Measurements from ENCODE around the gene NSD2. TPM values are rescaled to one million over a fixed set of nuclear protein-coding genes. Genes with fewer than 3 reads are reported as not detected.

The NSD2 gene
- total RNA-seq, 4 donors from 2014 or later, result 17.3 to 23.6 (median 19.4) TPM

DNA sequence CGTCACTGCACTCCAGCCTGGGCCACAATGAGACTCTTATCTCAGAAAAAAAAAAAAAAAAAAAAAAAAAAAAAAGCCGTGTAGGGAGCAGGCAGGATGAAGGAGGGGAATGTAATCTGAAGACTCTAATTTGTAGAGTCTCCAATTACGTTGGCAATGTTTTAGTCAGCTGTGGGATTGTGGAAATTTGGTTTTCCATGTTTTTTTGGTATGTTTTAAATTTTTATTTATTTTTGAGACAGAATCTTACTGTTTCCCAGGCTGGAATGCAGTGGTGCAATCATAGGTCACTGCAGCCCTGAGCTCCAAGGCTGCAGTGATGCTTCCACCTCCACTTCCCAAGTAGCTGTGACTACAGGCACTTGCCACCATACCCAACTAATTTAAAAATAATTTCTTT lies 56.5 kb downstream of the NSD2 start:
- intact Hi-C loops (cut with DNase I; ENCODE audit: low total_unique reads), result no loop called here
- WGBS, 2 donors, result 81 to 84% methylated on average over 3 of the region's 3 CpGs

DNA sequence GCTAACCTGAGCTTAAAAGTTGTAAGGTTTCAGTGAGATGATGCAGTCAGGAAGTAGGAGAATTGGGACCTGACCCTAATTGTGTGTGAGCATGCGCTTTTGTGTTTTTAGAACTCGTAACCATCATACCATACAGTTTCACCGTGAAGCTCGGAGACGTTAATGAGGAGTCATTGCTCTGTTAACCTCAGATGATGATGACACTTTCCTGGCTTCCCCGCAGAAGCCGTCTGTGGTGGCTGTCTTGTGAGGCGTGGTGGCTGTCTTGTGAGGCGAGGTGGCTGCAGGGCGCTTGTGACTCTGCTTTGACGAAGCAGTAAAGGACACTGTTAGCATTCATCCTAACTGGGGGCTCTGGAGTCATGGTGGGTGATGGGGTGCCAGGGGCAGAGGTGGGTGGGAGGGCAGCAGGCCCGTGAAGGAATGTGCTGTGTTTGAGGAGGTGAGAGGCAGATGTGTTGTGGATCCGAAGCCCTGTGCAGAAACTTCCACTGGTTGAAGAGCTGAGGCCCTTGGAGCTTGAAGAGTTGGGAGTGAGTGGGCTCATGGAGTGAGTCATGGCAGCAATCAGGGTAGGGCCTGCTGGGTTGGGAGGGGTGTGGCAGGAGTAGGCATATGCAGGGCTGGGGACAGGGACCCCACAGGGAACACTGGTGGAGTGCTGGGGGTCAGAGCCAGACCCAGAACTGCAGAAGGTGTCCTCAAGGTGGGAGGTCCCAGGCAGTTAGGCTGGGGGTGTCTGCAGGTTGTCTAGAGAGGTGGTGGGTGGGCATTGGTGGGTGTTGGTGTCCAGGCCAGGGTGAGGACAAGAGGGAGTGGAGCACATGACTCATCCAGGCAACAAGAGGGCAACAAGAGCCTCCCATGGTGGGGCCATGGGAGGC lies 57.4 kb downstream of the NSD2 start:
- DNase-seq (ENCODE audit: low spot score in 2 of 2), result no peak
- no peak overlapping the region for H3K4me3 ChIP-seq (ENCODE audit: low read depth, poor library complexity, severe bottlenecking)
- TF ChIP-seq, protein P1, sequence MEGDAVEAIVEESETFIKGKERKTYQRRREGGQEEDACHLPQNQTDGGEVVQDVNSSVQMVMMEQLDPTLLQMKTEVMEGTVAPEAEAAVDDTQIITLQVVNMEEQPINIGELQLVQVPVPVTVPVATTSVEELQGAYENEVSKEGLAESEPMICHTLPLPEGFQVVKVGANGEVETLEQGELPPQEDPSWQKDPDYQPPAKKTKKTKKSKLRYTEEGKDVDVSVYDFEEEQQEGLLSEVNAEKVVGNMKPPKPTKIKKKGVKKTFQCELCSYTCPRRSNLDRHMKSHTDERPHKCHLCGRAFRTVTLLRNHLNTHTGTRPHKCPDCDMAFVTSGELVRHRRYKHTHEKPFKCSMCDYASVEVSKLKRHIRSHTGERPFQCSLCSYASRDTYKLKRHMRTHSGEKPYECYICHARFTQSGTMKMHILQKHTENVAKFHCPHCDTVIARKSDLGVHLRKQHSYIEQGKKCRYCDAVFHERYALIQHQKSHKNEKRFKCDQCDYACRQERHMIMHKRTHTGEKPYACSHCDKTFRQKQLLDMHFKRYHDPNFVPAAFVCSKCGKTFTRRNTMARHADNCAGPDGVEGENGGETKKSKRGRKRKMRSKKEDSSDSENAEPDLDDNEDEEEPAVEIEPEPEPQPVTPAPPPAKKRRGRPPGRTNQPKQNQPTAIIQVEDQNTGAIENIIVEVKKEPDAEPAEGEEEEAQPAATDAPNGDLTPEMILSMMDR (IDR thresholded peaks at IDR 0.05), result no peak
- no peak for TF ChIP-seq POLR2A (IDR thresholded peaks at IDR 0.05)
- intact Hi-C loops (cut with DNase I; ENCODE audit: low total_unique reads), result no loop called here
- WGBS, 2 donors, result 84% methylated on average over 13 of the region's 13 CpGs

More for the DNA sequence above, 56.5 kb downstream of the NSD2 start:
- no peak overlapping the region for H3K4me3 ChIP-seq (ENCODE audit: low read depth, poor library complexity, severe bottlenecking)
- no peak for TF ChIP-seq POLR2A (IDR thresholded peaks at IDR 0.05)
- DNase-seq (ENCODE audit: low spot score in 2 of 2), result no peak

DNA sequence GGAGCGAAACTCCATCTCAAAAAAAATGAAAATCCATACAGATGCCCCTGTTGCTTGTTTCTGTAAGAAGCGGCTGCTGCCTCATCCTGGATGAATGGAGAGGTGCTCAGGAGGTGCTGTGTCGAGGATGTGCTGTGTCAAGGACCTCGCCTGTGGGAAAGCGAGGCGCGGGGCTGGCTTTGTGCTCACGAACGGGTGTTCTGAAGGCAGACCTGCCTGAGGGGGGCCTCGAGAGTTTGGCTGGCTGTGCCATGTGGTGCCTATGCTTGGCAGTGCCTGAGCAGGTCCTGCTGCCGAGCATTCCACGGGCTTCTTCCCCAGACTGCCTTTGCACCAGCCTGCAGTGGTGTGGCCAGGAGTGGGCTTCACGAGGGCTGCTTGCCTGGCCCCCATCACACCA lies 61.5 kb downstream of the NSD2 start:
- 95 to 98% methylated on average over 12 to 13 of the region's 13 CpGs for WGBS, 2 donors
- intact Hi-C loops (cut with DNase I; ENCODE audit: low total_unique reads), result no loop called here
- H3K4me3 ChIP-seq (ENCODE audit: low read depth, poor library complexity, severe bottlenecking), result no peak overlapping the region
- no peak for DNase-seq (ENCODE audit: low spot score in 2 of 2)
- TF ChIP-seq, protein P1 (IDR thresholded peaks at IDR 0.05), result no peak
- no peak for TF ChIP-seq POLR2A (IDR thresholded peaks at IDR 0.05)

DNA sequence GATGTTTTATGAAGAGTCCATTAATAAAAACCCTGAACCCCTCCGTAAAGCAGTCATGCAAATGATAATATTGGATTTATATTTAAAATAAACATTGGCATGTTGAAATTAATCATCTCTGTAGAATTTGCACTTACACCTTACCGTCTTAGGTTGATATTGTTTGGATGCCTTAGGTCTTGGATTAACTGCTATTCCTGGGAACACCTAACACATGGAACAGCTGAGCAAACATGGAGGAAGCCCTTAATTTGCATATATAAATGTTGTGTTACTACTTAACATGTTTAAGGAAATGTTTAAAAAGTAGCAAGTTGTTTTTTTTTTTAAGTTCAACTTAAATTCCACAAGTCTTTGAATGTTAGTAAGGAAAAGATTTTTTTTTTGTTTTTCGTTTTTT lies 62.5 kb downstream of the NSD2 start:
- no peak overlapping the region for H3K4me3 ChIP-seq (ENCODE audit: low read depth, poor library complexity, severe bottlenecking)
- TF ChIP-seq, protein P1 (IDR thresholded peaks at IDR 0.05), result no peak
- no peak for TF ChIP-seq POLR2A (IDR thresholded peaks at IDR 0.05)
- intact Hi-C loops (cut with DNase I; ENCODE audit: low total_unique reads), result no loop called here
- no peak for DNase-seq (ENCODE audit: low spot score in 2 of 2)
- WGBS, 2 donors, result 92 to 96% methylated on average over 3 of the region's 3 CpGs

DNA sequence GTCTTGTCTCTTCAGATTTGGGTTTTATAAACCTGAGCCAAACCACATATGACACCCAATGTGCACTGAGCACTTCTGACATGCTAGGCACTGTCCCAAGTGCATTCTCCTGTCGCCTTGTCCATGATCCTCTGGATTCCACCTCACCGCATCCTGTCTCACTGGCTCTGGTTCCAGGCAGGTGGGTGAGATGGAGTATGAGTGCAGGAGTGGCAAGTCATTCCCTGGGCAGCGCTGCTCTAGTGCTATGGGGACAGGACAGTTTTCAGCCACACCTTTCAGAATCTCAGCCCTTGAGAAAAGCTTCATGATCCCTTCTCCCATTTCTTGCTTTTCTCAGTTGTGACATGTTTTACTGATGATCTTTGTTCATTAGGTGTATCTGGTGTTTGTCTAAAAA lies 66.4 kb downstream of the NSD2 start:
- WGBS, 2 donors, result 94 to 98% methylated on average over 3 of the region's 3 CpGs
- H3K4me3 ChIP-seq (ENCODE audit: low read depth, poor library complexity, severe bottlenecking), result no peak overlapping the region
- intact Hi-C loops (cut with DNase I; ENCODE audit: low total_unique reads), result no loop called here
- TF ChIP-seq, protein P1 (IDR thresholded peaks at IDR 0.05), result no peak
- TF ChIP-seq POLR2A (IDR thresholded peaks at IDR 0.05), result no peak
- DNase-seq (ENCODE audit: low spot score in 2 of 2), result no peak

DNA sequence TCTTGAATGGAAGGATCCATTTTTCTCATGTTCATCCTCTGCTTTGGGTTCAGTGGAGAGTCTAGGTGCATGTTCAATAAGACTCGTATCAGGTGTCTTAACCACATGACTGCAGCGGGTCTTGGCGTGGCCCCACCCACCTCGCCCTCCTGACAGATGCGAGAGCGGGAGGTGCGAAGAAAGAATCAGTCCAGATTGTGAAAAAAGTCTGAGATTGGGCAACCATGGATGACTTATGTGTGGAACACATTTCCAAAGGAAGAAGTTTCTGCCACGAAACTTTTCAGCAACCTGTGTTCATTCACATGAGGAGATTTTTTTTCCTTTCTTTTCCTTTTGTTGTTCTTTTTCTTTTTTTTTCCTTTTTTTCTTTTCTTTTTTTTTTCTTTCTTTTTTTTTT lies 66.8 kb downstream of the NSD2 start:
- intact Hi-C loops (cut with DNase I; ENCODE audit: low total_unique reads), result no loop called here
- no peak for TF ChIP-seq POLR2A (IDR thresholded peaks at IDR 0.05)
- TF ChIP-seq, protein P1 (IDR thresholded peaks at IDR 0.05), result no peak
- 96 to 97% methylated on average over 8 of the region's 8 CpGs for WGBS, 2 donors
- H3K4me3 ChIP-seq (ENCODE audit: low read depth, poor library complexity, severe bottlenecking), result no peak overlapping the region
- no peak for DNase-seq (ENCODE audit: low spot score in 2 of 2)
